SK-N-SH treated with all-trans-retinoic acid at 6 μM for 48 hours (cell line): ENCODE data around the gene PIM2.

Experiments
- ATAC-seq: fragments of 200-7000 bp; cut with Tn5 transposase; 3 replicates; pipeline ENCODE4 v1.9.1; 2020; ENCODE audit warnings: mild to moderate bottlenecking, moderate library complexity
- ARNTL ChIP-seq: fragments of 450-650 bp; formaldehyde crosslinking; IDR thresholded peaks from 2 replicates; pipeline ENCODE4 v1.5.0; 2020; ENCODE audit warnings: low read depth, mild to moderate bottlenecking, moderate library complexity, borderline replicate concordance
- BACH2 ChIP-seq: fragments of 250-450 bp; sonication (Bioruptor Pico); IDR thresholded peaks from 2 replicates; pipeline ENCODE4 v1.9.0; 2021; ENCODE audit warnings: mild to moderate bottlenecking, borderline replicate concordance
- CREB5 ChIP-seq: fragments of 250-450 bp; sonication (Bioruptor Pico); IDR thresholded peaks from 2 replicates; pipeline ENCODE4 v1.5.1; 2020; ENCODE audit warnings: low read depth, mild to moderate bottlenecking, moderate library complexity
- CSDC2 ChIP-seq: fragments of 250-450 bp; sonication (Bioruptor Pico); IDR thresholded peaks from 2 replicates; pipeline ENCODE4 v1.5.0; 2020; ENCODE audit warnings: mild to moderate bottlenecking, moderate library complexity
- CSRNP3 ChIP-seq: fragments of 250-450 bp; sonication (Bioruptor Pico); IDR thresholded peaks from 2 replicates; pipeline ENCODE4 v1.5.1; 2021; ENCODE audit warnings: mild to moderate bottlenecking, moderate library complexity
- ESRRG ChIP-seq: fragments of 250-450 bp; sonication (Bioruptor Pico); IDR thresholded peaks from 2 replicates; pipeline ENCODE4 v1.6.1; 2021; ENCODE audit warnings: mild to moderate bottlenecking
- GLIS3 ChIP-seq: fragments of 250-450 bp; sonication (Bioruptor Pico); IDR thresholded peaks from 2 replicates; pipeline ENCODE4 v1.5.0; 2020; ENCODE audit warnings: mild to moderate bottlenecking, moderate library complexity
- ISL1 ChIP-seq: fragments of 250-450 bp; sonication (Bioruptor Pico); IDR thresholded peaks from 2 replicates; pipeline ENCODE4 v2.1.2; 2022; ENCODE audit warnings: mild to moderate bottlenecking, moderate library complexity
- OSR1 ChIP-seq: fragments of 250-450 bp; sonication (Bioruptor Pico); IDR thresholded peaks from 2 replicates; pipeline ENCODE4 v1.8.0; 2022; ENCODE audit warnings: moderate library complexity, mild to moderate bottlenecking, inconsistent platforms
- PATZ1 ChIP-seq: fragments of 250-450 bp; sonication (Bioruptor Pico); IDR thresholded peaks from 2 replicates; pipeline ENCODE4 v1.8.0; 2020; ENCODE audit warnings: mild to moderate bottlenecking, moderate library complexity, borderline replicate concordance
- POU6F1 ChIP-seq: fragments of 250-450 bp; sonication (Bioruptor Pico); IDR thresholded peaks from 2 replicates; pipeline ENCODE4 v1.8.0; 2021; ENCODE audit warnings: low read depth, mild to moderate bottlenecking, moderate library complexity, borderline replicate concordance
- PPARA ChIP-seq: fragments of 250-450 bp; sonication (Bioruptor Pico); IDR thresholded peaks from 2 replicates; pipeline ENCODE4 v1.5.0; 2020; ENCODE audit warnings: mild to moderate bottlenecking, borderline replicate concordance
- RARB ChIP-seq: fragments of 250-450 bp; sonication (Bioruptor Pico); IDR thresholded peaks from 2 replicates; pipeline ENCODE4 v1.8.0; 2021; ENCODE audit warnings: mild to moderate bottlenecking, moderate library complexity
- SNAI2 ChIP-seq: fragments of 250-450 bp; sonication (Bioruptor Pico); IDR thresholded peaks from 2 replicates; pipeline ENCODE4 v1.5.0; 2020; ENCODE audit warnings: mild to moderate bottlenecking, moderate library complexity
- TCF4 ChIP-seq: fragments of 250-450 bp; sonication (Bioruptor Pico); IDR thresholded peaks from 2 replicates; pipeline ENCODE4 v1.8.0; 2021; ENCODE audit warnings: mild to moderate bottlenecking, moderate library complexity, borderline replicate concordance
- TOX ChIP-seq: fragments of 250-450 bp; sonication (Bioruptor Pico); IDR thresholded peaks from 2 replicates; pipeline ENCODE4 v1.8.0; 2021; ENCODE audit warnings: mild to moderate bottlenecking, moderate library complexity, borderline replicate concordance
- TSHZ2 ChIP-seq: fragments of 250-450 bp; sonication (Bioruptor Pico); IDR thresholded peaks from 2 replicates; pipeline ENCODE4 v1.5.0; 2020; ENCODE audit warnings: mild to moderate bottlenecking, moderate library complexity
- ZC3H10 ChIP-seq: fragments of 250-450 bp; sonication (Bioruptor Pico); IDR thresholded peaks from 2 replicates; pipeline ENCODE4 v1.5.1; 2021; ENCODE audit warnings: mild to moderate bottlenecking, moderate library complexity
- ZFP3 ChIP-seq: fragments of 250-450 bp; sonication (Bioruptor Pico); IDR thresholded peaks from 2 replicates; pipeline ENCODE4 v1.5.0; 2020; ENCODE audit warnings: mild to moderate bottlenecking, moderate library complexity
- ZFP30 ChIP-seq: fragments of 450-650 bp; formaldehyde crosslinking; IDR thresholded peaks from 2 replicates; pipeline ENCODE4 v1.5.0; 2022; ENCODE audit warnings: mild to moderate bottlenecking, moderate library complexity
- ZNF565 ChIP-seq: fragments of 450-650 bp; formaldehyde crosslinking; conservative IDR thresholded peaks from 2 replicates; pipeline ENCODE4 v1.5.0; 2020; ENCODE audit warnings: low read depth, mild to moderate bottlenecking, moderate library complexity
- ZNF70 ChIP-seq: fragments of 450-650 bp; formaldehyde crosslinking; IDR thresholded peaks from 2 replicates; pipeline ENCODE4 v1.5.0; 2020; ENCODE audit warnings: mild to moderate bottlenecking, moderate library complexity
- ZNF8 ChIP-seq: fragments of 450-650 bp; formaldehyde crosslinking; IDR thresholded peaks from 2 replicates; pipeline ENCODE4 v1.5.0; 2020; ENCODE audit warnings: mild to moderate bottlenecking, moderate library complexity

The PIM2 gene

GRCh38 chrX:48966796-48967579 is 48.2 kb upstream of the PIM2 start (continued):
- TF ChIP-seq PATZ1 (CRISPR knock-in tag) (no peak), POU6F1 (CRISPR knock-in tag) (no peak), PPARA (no peak)

- TF ChIP-seq TCF4 (CRISPR knock-in tag) (no peak), CREB5 (CRISPR knock-in tag) (no peak), ZNF8 (CRISPR knock-in tag) (no peak), BACH2 (CRISPR knock-in tag) (no peak), PATZ1 (CRISPR knock-in tag) (no peak), ZC3H10 (CRISPR knock-in tag) (no peak), ZNF565 (CRISPR knock-in tag) (no peak), RARB (CRISPR knock-in tag) (no peak), ZNF70 (CRISPR knock-in tag) (no peak), TOX (CRISPR knock-in tag) (no peak), ISL1 (CRISPR knock-in tag) (no peak), GLIS3 (CRISPR knock-in tag) (no peak), ZFP30 (CRISPR knock-in tag) (no peak), SNAI2 (no peak), ZFP3 (no peak), ARNTL (CRISPR knock-in tag) (no peak), CSDC2 (CRISPR knock-in tag) (no peak)
Measured at GRCh38 chrX:48965959-48966358, 47.1 kb upstream of the PIM2 start.

GRCh38 chrX:48961585-48962091 is 42.8 kb upstream of the PIM2 start:
- no peak for ATAC-seq
- TF ChIP-seq ESRRG (CRISPR knock-in tag) (no peak), POU6F1 (CRISPR knock-in tag) (no peak), ZFP30 (CRISPR knock-in tag) (no peak), CREB5 (CRISPR knock-in tag) (no peak), TSHZ2 (CRISPR knock-in tag) (no peak), CSDC2 (CRISPR knock-in tag) (no peak), ZNF70 (CRISPR knock-in tag) (no peak), TCF4 (CRISPR knock-in tag) (no peak), CSRNP3 (CRISPR knock-in tag) (no peak), ARNTL (CRISPR knock-in tag) (no peak), OSR1 (CRISPR knock-in tag) (no peak), ZNF8 (CRISPR knock-in tag) (no peak), BACH2 (CRISPR knock-in tag) (no peak), GLIS3 (CRISPR knock-in tag) (no peak)

More at GRCh38 chrX:48965959-48966358, 47.1 kb upstream of the PIM2 start:
- ATAC-seq: no peak
